GM12801 (cell line): ENCODE data around the gene AZGP1.

ENCODE experiments used
- CTCF ChIP-seq: IDR thresholded peaks from one replicate; pipeline ENCODE4 v1.5.1; 2011; ENCODE audit warnings: control low read depth; ENCODE audit not compliant: insufficient read length; ENCODE audit errors: extremely low read depth

AZGP1 gene

GRCh38 chr7:99926321-99926720 lies 49.5 kb downstream of the AZGP1 start:
- TF ChIP-seq CTCF = no peak

- no peak for TF ChIP-seq CTCF
These were observed 52.6 kb downstream of the AZGP1 start for GRCh38 chr7:99923200-99923599.

- TF ChIP-seq CTCF = no peak
These were observed 55.7 kb downstream of the AZGP1 start for GRCh38 chr7:99920149-99920548.

- TF ChIP-seq CTCF = no peak
These were observed 56.1 kb downstream of the AZGP1 start for GRCh38 chr7:99919814-99920112.

GRCh38 chr7:99918959-99919813 lies 56.6 kb downstream of the AZGP1 start, which contains the start of gene TRIM4:
Gene TRIM4, minus strand, starts transcription at chr7:99919530. Its CDS starts 129 bp downstream, at chr7:99919401.
- TF ChIP-seq CTCF = no peak
